Left colon (tissue), 2 donors: Measurements from ENCODE around the gene TNNI3. TPM values are rescaled to one million over a fixed set of nuclear protein-coding genes. Genes with fewer than 3 reads are reported as not detected.

Experiments
- ATAC-seq: fragments of 200-7000 bp; cut with Tn5 transposase; one replicate; pipeline ENCODE4 v1.9.1; 2020; ENCODE audit warnings: mild to moderate bottlenecking, moderate library complexity
- DNase-seq, 2 donors: peaks; one replicate each; pipeline ENCODE4 v3.0.0-alpha.2; 2020
- intact Hi-C, 2 donors: fragments of 100-400 bp; cut with DNase I in 1 of 2; cut with micrococcal nuclease in 1 of 2; formaldehyde crosslinking; loops; one replicate each; pipeline versions ENCODE4 v1.11.2 to v1.14.0; 2022; cut with DNase I, micrococcal nuclease
- total RNA-seq, 2 donors: library from RNA; stranded (reverse); fragmentation: NEBNext Ultra II Directional; extraction: Animal tissue kit (Norgen Biotek cat#: 25700); gene quantifications; one replicate each; pipeline ENCODE4 v1.2.1, GENCODE V29; 2021
- donor health status: DM: no; HTN: no; CAD: no.
- donor health status: DM: yes; HTN: yes; CAD: no.

Gene TNNI3
- total RNA-seq, 2 donors from 2014 or later, result 1.1 TPM; not detected in 1

DNA sequence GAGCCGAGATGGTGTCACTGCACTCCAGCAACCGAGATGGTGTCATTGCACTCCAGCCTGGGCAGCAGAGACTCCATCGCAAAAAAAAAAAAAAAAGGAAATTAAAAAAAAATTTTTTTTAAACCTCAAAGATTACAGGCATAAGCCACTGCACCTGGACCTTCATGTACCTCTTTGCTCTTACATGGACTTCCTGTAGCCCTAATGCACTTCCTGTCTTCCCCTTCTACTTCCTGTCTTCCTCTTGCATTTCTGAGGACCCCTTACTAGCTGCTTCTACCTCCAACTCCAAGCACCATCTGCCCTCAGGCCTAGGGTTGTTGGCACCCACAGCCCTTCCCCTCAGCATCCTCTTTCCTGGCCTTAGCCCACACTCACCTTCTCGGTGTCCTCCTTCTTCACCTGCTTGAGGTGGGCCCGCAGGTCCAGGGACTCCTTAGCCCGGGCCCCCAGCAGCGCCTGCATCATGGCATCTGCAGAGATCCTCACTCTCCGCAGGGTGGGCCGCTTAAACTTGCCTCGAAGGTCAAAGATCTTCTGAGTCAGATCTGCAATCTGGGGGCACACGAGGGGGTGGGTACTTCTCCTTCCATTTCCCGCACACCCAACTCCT lies 3.8 kb downstream of the TNNI3 start:
- ATAC-seq, result no peak

DNA sequence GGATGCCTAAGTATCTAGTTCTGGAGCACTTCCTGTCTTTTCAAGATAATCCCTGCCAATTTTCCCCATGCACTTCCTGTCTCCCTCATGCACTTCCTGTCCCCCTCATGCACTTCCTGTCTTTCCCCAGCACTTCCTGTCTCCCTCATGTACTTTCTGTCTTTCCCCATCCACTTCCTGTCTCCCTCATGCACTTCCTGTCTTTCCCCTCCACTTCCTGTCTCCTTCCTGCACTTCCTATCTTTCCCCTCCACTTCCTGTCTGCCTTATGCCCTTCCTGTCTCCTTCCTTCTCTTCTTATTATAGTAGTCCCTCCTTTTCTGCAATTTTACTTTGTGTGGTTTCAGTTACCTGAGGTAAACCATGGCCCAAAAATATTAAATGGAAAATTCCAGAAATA lies 5.5 kb downstream of the TNNI3 start:
- no peak for ATAC-seq
- intact Hi-C loops, result no loop called here

More for the DNA sequence above, 3.8 kb downstream of the TNNI3 start:
- no peak for DNase-seq
- intact Hi-C loops, result no loop called here

DNA sequence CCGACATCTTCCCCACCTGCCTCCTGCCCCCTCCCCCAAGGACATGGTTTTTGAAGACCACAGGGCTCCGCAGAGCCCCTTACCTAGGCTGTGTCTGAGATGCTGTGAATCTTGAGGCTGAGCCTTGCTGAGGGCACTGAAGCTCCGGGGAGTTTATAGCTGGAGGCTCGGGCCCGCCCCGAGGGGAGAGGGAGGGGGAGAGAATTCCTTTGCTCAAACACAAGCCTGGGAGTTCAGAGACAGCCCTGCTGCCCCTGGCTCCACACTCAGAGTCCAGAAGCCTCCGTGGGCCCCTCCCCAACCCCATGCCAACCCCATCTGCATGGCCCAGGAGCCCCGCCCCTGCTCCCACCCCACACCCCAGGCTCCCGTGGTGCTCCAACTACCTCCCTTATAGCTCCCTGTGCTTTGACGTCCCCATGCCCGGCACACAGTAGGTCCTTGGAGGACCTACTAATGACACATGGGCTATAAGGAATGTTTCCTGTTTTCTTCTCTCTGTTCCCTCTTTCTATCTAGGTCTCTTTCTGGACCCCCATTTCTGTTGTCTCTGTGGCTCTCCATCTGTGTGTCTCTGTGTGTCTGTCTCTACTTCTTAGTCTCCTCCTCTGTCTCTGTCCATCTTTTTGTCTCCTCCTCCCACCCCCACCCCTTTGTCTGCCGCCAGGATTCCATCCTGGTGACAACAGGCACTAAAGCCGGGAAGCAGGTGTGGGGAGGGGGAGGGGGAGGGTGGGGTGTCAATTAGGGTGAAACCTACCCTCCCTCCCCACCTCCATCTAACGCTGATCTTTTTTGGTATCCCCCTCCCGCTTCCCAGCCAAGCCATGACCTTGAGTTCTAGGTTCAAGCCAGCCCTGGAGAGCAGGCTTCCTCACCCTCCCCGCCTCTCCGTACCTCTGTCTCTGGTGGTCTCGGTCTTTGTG lies 8.2 kb downstream of the TNNI3 start, which contains the start of gene TNNT1:
Gene TNNT1 (minus strand): TSS at position 129 of the 926 bp plus-strand sequence. CDS start 2,049 bp downstream, outside the sequence.
- no peak for DNase-seq
- intact Hi-C loops, result no loop called here
- no peak for ATAC-seq

More for the DNA sequence above, 5.5 kb downstream of the TNNI3 start:
- no peak for DNase-seq

DNA sequence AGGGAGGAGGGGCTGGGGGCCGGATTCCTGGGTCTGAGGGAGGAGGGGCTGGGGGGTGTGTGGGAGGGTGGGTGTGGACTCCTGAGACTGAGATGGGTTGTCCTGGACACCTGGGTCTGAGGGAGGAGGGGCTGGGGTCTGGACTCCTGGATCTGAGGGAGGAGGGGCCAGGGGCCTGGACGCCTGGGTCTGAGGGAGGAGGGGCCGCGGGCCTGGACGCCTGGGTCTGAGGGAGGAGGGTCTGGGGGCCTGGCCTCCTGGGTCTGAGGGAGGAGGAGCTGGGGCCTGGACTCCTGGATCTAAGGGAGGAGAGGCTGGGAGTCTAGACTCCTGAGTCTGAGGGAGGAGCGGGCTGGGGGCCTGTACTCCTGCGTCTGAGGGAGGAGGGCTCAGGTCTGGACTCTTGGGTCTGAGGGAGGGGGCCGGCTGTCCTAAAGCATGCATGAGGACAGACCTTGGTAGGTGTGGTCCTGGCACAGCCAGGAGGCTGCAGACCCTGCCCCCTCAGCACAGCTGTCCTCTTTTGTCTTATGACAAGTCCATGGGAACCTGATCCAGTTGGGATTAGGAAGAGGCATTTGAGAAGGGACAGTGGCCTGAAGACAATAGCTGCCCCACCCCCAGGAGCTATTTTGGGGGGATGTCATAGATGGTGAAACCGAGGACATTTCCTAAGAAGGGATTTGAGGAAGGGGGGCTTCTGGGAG lies 9.8 kb downstream of the TNNI3 start:
- DNase-seq (no peak), ATAC-seq (no peak)
- intact Hi-C loops, result no loop called here

DNA sequence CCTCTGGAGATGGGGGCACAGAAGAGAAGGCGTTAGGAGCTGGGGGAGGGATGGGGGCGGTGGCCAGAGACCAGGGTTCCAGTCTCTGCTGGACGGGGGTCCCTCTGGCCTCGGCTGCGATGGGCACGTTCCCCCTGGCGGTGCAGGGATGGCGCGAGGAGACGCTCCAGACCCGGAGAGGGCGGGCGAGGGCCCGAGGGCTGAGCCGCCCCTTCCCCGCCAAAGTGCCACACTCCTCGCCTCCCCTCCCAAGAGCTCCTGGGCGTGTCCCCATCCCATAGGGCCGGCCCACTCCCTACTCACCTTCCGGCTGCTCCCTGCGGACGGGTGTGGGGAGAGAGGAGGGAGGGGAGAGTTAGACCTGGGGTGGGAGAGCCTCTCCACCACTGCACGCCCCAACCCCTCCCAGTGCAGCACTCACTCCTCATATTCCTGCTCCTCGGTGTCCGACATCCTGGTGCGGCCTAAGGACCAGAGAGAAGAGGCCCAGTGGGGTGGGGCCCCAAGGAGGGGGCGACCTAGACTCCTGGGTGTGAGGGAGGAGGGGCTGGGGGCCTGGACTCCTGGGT lies 10.7 kb downstream of the TNNI3 start:
- intact Hi-C loops, result no loop called here
- ATAC-seq, result peak; percentile 87

DNA sequence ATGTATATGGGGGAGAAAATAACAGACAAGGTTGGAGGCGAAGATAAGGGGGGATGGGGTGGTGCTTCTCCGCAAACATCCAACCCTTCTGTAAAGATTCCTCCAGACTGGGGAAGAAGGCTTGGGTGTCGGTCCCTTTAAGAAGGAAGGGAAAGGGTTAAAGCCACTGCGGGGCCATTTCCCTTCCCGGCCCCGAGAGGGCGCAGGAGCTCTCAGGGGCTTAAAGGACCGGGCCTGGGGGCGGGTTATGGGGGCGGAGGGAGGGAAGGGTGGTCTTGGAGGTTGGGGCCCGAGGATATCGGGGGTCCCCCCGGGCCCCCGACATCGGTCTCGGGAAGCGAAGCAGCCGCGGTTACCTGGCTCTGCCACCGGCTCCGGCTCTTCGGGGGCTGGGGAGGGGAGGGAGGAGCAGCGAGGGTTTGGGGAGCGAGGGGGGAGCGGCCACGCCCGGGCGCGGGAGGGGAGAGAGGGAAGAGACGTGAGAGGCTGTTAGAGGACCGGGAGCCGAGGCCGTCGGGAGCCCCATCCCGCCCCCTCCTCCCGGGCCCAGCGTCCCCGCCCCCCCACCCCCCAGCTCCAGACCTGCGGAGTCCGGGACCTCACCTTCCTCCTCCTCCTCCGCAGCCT lies 11.3 kb downstream of the TNNI3 start:
- no peak for DNase-seq
- peak; percentile 41 for ATAC-seq
- intact Hi-C loops, result no loop called here

More for the DNA sequence above, 10.7 kb downstream of the TNNI3 start:
- peak in 1 of 2 donors; percentile 22 for DNase-seq

DNA sequence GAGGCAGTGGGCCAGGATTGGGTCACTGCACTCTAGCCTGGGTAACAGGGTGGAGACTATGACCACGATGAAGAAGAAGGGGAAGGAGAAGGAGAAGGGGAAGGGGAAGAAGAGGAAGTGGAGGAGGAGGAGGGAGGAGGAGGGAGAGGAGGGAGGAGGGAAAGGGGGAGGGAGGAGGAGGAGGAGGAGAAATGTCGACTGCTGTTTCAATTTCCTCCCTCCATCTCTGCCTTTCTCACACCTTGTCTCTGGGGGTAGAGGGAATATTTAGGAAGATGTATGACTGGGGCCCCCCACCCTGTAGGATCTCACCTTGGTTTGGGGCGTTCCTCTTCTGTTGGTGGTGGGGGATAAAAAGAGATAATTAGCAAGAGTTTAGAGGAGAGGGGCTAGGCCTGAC lies 12.3 kb downstream of the TNNI3 start:
- ATAC-seq (no peak), DNase-seq (no peak)
- intact Hi-C loops, result no loop called here

DNA sequence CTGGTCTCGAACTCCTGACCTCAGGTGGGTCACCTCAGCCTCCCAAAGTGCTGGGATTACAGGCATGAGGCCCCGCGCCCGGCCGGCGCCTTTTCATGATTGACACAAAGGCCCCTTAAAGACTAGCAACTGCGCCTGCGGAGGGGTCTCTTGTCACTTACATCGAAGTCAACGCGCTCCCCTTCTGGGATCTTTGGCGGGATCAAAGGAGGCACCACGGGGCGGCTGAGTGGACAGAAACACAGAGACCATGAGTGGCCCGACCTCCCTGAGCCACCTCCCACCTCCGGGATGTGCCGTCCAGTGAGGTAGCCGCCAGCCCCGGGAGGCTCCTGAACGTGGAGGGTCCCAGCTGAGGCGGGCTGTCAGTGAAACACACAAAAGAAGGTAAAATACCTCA lies 15.8 kb downstream of the TNNI3 start:
- ATAC-seq (peak; percentile 11), DNase-seq (no peak)
- intact Hi-C loops, result loop anchor here in 1 of 2 donors (5.0 kb wide), 1 partner anchor 276 kb away; no protein-coding TSS in a partner anchor

DNA sequence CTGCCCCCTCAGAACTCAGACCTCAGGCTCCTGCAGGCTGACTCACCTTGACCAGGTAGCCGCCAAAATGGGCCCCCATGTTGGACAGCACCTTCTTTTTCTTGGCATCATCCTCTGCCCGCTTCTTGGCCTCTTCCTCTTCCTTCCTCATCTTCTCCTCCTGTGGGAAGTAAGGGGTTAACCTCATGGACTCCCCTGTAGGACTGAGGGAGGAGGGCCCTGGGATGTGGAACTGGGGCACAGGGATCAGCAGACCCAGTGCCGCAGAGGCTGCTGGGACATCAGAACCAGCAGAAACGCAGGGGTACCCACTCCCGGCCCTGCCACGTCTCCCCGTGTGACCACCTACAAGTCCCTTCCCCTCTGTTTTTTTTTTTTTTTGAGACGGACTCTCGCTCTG lies 19.6 kb downstream of the TNNI3 start:
- no peak for ATAC-seq
- intact Hi-C loops, result no loop called here
- no peak for DNase-seq

DNA sequence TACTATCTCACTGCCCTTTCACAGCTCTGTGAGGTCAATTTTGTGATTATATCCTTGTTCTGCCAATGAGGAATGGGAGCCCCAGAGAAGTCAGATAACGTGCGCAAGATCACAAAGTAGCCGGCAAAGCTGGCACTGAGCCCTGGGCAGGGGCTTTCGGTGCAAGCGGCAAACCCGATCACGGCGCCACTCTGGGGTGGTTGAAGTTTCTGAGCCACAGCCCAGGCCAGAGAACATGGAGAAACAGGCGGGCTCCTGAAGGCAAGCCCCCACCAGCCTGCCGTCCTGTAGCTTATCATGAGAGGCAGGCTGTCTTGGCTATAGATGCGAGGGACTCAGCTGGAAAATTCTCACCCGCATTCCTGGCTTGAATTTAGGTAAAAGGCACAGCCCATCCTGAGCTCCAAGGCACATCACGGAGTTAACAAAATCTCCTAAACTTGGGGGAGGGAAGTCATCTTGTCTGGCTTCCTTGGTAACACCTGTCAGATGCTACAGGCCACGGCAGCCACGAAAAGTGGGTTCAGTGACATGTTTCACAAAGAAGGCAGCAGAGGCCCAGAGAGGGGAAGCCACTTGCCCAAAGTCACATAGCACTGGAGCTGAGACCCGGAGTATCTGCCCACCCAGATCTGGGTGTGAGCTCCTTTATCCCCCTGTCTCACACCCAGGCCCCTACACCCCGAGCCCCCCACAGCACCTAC lies 21.0 kb downstream of the TNNI3 start:
- intact Hi-C loops, result no loop called here
- no peak for ATAC-seq
- DNase-seq, result no peak

DNA sequence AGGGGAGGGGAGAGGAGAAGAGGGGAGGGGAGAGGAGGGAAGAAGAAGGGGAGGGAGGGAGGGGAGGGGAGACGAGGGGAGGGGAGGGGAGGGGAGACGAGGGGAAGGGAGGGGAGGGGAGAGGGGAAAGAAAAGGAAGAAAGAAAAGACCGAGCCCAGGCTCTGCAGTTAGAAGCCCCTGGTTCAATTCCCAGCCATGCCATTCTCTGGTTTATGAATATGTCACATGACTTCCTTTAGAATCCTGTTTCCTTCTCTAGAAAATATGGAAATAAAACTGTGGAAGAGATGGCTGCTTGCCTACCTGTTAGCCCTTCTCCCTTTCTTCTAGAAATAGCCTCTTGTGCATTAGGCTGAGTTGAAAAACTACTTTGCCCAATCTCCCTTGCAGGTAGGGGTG lies 22.8 kb downstream of the TNNI3 start:
- intact Hi-C loops, result no loop called here
- no peak for ATAC-seq
- DNase-seq, result no peak

DNA sequence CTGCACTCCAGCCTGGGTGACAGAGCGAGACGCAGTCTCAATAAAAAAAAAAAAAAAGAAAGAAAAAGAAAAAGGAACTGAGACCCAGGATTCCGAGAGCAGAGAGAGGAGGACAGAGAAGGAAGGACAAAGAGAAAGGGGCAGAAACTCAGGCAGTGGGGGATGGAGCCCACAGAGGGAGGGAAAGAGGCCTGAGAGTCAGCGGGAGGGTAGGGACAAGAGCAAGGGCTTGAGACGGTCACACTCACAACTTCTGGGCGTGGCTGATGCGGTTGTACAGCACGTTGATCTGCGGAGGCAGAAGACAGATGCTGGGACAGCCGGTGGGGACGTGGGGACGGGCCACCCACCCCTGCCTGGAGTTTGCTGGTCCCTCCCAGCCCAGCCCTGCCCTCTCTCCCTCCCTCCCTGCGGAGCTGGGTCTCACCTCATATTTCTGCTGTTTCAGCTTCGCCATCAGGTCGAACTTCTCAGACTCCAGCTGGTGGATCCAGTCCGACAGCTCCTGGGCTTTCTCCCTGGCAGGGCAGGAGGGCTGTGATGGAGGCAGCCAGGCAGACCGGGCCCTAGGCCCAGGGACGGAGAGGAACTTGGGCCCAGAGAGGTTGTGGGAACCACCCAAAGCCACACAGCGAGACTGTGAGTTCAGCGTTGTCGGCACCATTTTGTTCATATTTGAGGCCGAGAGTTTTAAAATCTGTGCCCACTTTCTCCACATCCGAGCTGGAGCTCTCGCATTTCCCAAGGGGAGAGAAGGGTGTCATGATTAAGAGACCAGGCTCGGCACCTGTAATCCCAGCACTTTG lies 23.7 kb downstream of the TNNI3 start:
- intact Hi-C loops, result no loop called here
- no peak for ATAC-seq
- DNase-seq, result no peak

DNA sequence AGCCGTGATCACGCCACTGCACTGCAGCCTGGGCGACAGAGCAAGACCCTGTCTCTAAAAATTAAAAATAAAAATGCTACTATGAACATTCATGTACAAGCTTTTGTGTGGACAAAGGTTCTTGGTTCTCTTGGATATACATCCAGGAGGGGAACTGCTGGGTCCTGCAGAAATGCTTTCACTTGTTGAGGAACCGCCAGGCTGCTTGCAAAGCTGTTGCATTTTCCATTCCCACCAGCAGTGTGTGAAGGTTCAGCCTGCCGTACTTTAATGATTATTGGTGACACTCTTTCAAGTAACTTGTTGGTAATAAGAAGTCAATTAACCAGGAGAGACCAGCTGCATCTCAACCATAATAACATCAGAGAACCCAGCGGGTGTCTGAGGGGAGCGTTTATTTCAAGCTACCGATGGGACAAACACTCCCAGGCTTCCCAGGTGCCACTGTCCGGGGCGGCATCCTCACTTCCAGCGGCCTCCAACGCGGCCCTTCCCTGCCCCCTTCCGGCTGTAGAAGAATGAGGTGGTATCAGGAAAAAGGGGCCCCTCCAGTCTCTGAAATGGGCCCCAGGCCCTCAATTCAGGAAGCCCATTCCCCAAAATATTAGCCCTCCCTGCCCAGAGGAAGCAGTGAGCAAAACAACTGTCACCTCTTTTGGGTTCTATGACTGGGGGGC lies 24.9 kb downstream of the TNNI3 start:
- ATAC-seq (no peak), DNase-seq (no peak)
- intact Hi-C loops, result no loop called here

DNA sequence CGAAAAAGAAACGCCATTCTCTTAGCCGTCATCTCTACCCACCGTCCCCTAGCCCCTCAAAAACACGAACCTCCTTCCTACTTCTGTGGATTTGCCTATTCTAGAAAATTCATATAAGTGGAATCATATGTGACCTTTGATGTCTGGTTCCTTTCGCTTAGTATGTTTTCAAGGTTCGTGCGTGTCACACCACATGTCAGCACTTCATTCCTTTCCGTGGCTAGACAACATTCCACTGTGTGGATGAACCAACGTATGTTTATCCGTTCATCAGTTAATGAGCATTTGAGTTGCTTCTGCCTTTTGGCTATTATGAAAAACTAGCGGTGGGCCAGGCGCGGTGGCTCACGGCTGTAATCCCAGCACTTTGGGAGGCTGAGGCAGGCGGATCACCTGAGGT lies 26.1 kb downstream of the TNNI3 start:
- ATAC-seq, result no peak
- intact Hi-C loops, result no loop called here
- DNase-seq, result no peak

DNA sequence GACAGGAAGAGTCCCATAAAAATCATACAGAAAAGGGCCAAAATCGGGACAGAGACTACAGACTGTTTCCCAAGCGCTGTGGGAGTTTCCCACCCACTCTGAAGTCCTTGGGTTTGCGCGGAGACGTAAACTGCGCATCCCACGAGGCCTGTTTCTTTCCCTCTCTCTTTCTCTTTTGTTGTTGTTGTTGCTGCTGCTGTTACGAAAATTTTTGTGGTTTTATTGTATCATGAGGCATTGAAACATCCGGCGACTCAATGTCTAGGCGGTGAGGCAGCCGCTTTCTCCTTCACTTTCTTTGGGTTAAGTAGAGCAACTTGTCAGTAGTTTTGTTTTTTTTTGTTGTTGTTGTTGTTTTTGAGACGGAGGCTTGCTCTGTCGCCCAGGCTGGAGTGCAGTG lies 38.5 kb downstream of the TNNI3 start:
- ATAC-seq (no peak), DNase-seq (no peak)
- intact Hi-C loops, result no loop called here

DNA sequence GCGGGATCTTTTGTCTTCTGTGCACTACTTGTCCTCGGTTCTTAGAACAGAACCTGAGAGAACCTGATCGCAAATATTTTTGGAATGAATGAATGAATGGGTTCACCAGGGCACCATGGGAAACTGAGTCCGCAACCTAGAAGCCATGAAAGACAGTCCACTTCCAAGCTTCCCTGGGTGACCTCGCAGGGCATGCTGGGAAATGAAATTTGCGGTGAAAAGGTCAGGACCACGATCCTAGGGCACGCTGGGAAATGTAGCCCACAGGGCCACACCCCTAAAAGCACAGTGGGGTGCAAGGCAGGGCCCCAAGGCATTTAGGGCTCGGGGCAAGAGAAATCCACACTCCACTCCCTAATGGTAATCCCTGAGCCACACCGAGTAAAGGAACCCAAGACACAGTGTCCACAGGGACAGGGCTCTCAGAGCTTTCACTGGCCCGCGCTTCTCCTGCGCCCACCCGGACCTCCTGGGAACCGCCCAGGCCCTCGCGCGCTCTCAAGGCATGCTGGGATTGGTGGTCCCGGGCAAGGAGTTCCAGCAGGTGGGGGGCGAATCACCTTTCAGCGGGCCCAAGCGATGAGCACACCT lies 39.0 kb downstream of the TNNI3 start:
- ATAC-seq (no peak), DNase-seq (peak in 1 of 2 donors; percentile 48)
- intact Hi-C loops, result no loop called here
